HG03378 (cell line): ENCODE data around the gene FBXW11.

ENCODE experiments used
- ATAC-seq: cut with Tn5 transposase; IDR thresholded peaks from one replicate; pipeline ENCODE4 v1.9.1; 2021; ENCODE audit warnings: mild to moderate bottlenecking, moderate library complexity; ENCODE audit not compliant: unreplicated experiment

The FBXW11 gene

DNA sequence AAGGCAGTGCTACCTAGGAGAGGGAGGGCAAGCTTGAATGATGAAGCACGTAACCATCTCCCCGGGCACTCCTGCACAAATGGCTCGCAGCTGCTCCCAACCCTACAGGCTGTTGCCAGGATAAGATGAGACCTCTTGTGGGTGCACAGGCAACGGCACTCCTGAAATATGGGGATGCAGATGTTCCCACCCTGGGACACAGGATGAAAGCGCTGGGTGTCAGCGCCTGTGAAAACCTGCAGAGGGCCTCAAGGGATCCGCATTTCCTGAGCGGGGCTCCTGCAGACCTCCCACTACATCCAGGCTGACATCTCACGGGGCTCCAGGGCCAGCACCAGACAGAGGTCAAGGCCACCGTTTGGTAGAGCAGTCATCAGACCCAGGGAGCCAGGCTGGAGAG is 160.1 kb downstream of the FBXW11 start:
- no peak for ATAC-seq

DNA sequence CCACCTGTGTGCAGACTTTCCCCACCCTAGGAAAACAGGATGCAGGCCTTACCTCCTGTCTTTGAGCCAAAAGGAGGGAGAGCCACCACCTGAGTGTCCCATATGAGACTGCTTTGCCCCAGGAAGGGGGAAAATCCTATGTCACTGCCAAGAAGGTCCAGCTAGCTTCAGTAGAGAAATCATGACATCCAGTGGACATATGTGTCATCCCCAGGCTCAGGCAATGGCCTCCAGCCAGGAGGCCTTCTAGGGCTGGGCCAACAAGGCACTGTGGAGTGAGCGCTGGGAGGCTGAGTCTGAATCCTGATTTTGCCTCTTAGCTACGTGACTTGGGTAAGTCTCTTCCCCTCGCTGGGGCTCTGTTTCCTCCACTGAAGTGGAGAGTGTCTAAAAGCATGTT is 160.6 kb downstream of the FBXW11 start:
- ATAC-seq: no peak

GRCh38 chr5:171845040-171845630 is 161.3 kb downstream of the FBXW11 start:
- ATAC-seq: no peak

- no peak for ATAC-seq
Measured at GRCh38 chr5:171842777-171843328, 163.6 kb downstream of the FBXW11 start.

- ATAC-seq: no peak
Measured at GRCh38 chr5:171841984-171842776, 164.3 kb downstream of the FBXW11 start.

- ATAC-seq: no peak
Measured at GRCh38 chr5:171840711-171841522, 165.5 kb downstream of the FBXW11 start.

- ATAC-seq: no peak
Measured at GRCh38 chr5:171840066-171840465, 166.4 kb downstream of the FBXW11 start.

DNA sequence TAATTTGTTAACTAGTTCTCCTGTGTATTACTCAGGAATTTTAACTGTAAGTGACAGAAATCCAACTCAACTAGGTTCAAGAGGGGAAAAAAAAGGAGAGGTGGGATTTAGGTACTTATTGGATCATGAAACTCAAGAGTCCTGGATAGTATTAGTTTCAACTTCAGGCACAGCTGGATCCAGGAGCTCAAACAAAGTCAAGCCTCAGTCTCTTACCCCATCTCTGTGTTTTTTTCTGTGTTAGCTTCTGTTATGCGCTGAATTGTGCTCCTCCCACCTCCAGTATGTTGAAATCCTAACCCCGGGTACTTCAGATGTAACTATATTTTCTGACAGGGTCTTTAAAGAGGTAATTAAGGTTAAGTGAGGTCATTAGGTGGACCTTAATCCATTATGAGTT is 167.3 kb downstream of the FBXW11 start:
- ATAC-seq: no peak

DNA sequence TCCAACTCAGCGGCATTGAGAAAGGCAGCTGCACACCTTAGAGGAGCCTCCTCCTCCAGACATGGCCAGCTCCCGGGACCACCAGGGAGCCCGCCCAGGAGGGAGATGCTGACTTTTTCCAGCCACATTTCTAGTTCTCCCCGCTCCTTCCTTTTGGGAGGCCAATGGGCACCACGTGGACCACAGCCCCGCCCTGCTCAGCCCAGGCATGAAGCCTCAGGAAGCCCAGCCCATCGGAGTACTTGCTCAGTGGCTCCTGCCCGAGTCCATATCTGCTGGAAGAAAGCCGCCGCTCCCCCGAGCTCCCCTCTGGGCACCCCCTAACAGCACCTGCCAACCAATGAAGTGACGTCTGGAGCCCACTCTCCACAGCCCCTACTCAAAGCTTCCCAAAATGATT is 168.4 kb downstream of the FBXW11 start:
- no peak for ATAC-seq

GRCh38 chr5:171837522-171837921 is 168.9 kb downstream of the FBXW11 start:
- no peak for ATAC-seq

GRCh38 chr5:171835066-171835465 is 171.4 kb downstream of the FBXW11 start:
- ATAC-seq: no peak

DNA sequence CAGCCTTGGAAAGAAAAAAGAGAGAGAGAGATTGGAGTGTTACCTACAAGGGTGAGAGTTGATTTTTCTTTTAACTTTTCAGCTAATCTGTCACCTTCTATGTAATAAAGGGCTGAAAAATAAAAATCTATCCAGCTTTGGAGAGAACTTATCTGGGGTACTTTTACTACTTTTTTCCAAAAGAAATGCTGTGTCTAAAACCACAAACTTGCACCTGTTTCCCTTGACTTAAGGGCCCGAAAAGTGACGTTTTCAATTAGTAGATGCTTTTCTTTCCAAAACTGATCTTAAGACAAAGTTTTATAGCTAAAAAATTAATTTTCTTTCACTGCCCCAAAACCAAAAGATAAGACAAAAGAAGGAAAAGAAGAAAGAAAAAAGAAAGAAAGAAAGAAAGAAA is 172.0 kb downstream of the FBXW11 start:
- ATAC-seq: no peak

DNA sequence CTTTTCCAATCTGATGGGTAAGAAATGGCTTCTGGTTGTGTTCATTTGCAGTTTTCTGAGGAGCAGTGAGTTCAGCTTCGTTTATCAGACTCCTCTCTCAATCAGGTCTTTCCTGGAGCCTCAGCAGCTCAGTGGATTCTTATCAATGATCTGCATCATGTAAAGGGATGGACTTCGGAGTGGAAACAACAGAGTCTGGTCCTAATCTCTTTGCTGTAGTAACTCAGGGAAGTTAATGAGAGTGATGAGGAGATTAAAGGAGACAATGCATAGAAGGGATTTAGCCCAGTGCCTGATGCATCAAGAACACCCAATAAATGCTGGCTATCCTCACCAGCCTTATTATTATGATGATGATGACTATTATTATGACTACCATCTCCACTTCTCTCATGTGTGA is 173.7 kb downstream of the FBXW11 start:
- ATAC-seq: no peak

GRCh38 chr5:171830686-171831085 is 175.8 kb downstream of the FBXW11 start:
- ATAC-seq: no peak

DNA sequence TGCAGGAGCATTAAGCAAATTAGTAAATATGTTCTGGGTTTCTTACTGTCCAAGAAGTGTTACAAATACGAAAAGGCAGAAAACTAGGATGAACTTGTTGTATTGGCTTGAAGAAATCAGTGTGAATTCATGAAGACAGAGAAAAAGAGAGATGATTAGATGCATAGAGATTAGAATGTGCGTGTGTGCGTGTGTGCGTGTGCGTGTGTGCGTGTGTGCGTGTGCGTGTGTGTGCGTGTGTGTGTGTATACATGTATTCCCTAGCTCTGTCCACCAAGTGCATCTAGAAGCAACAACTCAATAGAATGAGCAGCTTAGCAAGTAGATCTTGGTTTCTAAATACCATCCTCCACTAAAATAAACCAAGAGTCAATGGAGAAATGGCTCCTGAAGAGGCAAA is 179.3 kb downstream of the FBXW11 start:
- ATAC-seq: no peak

DNA sequence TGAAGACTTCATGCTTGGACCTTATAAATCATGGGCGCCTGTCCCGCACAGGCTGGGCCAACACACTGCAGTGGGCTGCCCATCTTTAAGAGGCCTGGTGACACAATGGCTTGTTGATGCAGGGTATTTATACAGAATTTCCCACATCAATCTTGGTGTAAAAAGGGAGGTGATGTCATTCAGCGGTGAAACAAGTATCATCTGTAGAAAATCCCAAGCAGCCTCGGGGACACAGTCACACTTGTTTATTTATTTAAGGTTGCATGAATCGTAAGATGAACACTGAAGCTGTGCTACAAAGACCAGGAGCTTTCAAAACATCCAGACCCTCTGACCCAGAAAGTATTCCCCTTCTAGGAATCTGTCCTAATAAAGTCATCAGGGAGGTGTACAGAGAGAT is 180.3 kb downstream of the FBXW11 start:
- ATAC-seq: no peak

- ATAC-seq: no peak
Measured at GRCh38 chr5:171825051-171825450, 181.4 kb downstream of the FBXW11 start.

DNA sequence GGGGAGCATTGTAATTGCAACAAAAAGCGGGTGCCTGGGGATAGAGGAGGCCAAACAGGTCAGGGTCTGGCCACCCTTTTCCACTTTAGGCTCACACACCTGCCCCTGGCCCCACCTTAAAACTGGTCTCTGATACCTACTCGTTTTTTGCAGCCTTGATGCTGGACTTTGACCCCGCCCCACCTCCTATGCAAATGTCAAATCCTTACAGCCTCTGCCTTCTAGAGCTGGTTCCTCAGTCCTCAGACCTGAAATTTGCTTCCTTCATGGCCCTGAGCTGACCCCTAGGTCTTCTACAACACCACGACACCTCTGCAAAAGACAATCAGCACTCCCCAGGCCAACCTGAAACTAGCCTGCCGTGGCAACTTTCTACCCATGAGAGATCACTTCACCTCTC is 183.2 kb downstream of the FBXW11 start:
- ATAC-seq: no peak

DNA sequence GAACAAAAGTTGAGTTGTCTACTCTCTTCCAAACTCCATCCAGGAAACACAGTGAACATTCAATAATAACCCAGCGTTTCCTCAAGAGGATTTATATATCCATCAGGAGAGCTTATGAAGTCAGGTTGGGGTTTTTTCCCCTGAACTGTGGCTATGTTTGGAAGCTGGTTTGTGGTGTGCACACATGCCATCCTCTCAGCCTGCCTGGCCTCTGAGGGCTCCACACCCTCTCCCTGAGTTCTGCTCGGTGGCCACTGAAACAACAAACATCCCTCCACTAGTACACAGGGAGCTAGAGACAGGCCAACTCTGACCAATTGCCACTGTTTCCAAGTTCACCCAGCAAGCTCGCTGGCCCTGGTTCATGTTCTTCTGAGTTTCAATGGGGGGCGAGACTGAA is 185.2 kb downstream of the FBXW11 start:
- ATAC-seq: no peak

DNA sequence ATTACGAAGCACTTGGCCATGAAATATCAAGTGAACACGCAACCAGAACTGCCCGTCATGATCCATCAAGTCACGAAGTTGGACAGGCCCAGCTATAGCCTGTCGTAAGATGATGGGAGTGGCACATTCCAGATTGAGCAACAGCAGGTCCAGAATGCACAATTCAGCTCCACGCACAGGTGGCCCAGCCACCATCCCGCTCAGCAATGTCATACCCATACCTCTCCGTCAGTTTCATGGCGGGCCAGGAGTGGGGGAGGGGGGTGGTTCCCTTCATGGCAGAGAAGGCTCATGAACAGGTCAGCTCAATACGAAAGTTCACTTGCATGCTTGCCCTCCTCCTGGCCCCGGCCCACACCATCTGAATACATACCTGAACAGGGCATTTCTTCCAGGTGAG is 185.9 kb downstream of the FBXW11 start:
- ATAC-seq: no peak

DNA sequence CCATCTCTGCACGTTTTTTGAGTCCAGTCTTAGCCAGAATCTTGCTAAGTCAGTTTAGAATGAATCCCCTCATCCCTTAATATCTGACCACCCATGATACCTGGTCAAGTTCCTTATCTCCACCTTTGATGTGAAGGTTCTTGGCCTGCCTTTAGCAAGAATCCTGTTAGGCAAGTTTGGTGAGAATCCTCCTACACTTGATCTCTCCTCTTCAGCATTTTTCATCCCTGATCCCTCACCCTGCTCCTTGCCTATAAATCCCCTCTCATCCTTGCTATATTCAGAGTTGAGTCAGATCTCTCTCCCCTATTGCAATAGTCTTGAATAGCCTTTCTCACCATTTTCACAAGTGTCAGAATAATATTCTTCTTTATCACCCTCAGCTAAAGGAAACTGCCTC is 189.8 kb downstream of the FBXW11 start:
- no peak for ATAC-seq
